Activated CD4-positive, CD25-positive, alpha-beta regulatory T cell (primary cell): Measurements from ENCODE around the gene CACNG6.

Experiments
- DNase-seq, 4 experiments: peaks; one replicate each; lab custom pipeline; 2025; lab: John Stamatoyannopoulos, UW

The CACNG6 gene

DNA sequence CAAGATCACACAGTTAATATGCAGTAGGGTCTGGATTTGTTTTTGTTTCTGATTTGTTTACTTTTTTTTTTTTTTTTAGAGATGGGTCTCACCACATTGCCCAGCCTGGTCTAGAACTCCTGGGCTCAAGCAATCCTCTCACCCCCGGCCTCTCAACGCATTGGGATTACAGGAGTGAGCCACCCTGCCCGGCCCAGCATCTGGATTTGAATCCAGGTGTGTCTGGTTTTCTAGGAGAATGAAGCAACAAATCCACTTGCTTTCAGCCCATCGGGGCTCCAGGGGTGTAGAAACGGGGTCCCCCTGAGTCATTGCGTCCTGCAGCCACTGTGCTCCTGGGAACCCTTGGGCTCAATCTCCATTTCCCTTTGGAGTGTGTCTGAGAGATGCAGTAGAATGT lies 22.1 kb upstream of the CACNG6 start:
- DNase-seq = no peak

GRCh38 chr19:53971673-53972072 lies 19.8 kb upstream of the CACNG6 start:
- DNase-seq = no peak

DNA sequence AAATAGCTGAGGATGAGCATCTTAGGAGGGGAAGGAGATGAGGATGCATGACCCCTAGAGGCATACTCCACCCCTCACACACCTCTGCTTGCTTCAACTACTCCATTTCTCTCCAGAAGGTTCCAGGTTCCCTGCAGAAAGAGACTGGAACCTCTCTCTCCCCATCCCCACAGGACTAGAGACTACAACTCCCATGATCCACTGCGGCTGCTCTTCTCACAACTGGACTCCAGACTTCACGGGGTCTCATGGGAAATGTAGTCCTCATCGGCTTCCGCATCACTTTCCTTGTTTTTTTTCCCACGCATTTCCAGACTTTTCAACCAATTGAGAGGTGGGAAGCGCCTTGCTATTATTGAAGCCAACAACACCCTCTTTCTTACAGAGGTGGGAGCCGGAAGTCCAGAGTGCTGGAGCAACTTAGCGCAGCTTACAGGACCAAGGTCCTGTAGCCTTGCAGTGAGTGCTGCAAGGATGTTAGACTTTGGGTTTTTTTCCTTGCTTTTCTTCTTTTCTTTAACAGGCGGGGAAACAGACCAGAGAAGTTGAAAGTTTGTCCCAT lies 13.9 kb upstream of the CACNG6 start:
- DNase-seq = peak; percentile 4 to 33 (median 21)

GRCh38 chr19:53977991-53978731 lies 13.3 kb upstream of the CACNG6 start:
- DNase-seq = no peak

DNA sequence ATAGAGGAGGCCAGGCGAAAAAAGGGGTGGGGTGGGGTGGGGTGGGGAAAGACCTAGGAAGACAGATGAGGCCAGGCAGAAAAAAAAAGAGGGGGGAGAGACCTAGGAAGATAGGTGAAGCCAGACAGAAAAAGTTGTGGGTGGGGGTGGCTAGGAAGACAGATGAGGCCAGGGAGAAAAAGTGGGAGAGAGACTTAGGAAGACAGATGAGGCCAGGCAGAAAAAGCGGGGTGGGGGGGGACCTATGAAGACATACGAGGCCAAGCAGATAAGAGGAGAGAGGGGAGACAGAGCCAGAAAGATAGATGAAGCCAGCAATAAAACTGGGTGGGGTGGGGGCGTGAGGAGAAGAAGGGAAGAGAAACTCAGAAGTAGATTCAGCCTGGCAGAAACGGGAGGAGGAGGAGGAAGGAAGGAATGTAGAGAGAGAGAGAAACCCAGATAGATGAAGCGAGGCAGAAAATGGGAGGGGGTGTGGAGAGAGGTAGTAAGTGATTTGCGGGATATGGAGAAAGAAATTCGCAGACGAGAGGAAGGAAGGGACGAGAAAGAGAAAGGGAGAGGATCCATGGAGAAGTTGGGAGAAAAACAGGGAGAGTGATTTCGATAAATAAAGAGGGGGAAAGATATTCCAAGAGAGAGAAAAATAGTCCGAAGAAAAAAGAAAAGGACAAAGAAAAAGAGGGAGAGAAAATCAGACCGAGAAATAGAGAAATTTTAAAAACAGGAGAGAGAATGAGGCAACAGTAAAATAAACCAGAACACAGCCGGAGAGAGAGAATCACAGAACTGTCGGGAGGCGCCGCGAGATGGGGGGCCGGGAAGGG lies 12.2 kb upstream of the CACNG6 start:
- no peak for DNase-seq

GRCh38 chr19:53980539-53981375 lies 10.7 kb upstream of the CACNG6 start:
- no peak for DNase-seq

- no peak for DNase-seq
Measured at GRCh38 chr19:53981376-53981951, 10.0 kb upstream of the CACNG6 start.

- no peak for DNase-seq
Measured at GRCh38 chr19:53982001-53982451, 9.4 kb upstream of the CACNG6 start.

GRCh38 chr19:53982611-53983010 lies 8.8 kb upstream of the CACNG6 start:
- no peak for DNase-seq

GRCh38 chr19:53983457-53984289 lies 7.8 kb upstream of the CACNG6 start:
- DNase-seq = no peak

DNA sequence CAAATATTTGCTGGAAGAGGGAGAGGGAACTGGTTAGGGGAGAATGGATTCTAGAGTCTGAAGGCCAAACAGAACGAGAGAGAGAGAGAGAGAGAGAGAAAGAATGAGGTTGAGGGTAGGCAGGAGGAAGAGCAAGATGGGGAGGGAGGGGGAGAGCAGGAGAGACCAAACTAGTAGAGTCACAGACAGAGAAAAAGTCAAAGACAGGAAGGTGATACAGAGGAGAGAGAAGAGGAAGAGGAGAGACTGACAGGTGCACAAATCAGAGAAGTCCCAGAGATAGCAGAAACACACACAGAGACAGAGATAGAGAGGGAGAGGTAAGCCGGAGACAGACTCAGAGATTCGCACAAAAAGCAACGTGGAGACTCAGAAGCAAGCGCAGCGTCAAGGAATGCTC lies 5.6 kb upstream of the CACNG6 start:
- no peak for DNase-seq

GRCh38 chr19:53988981-53989380 lies 2.5 kb upstream of the CACNG6 start:
- DNase-seq = no peak

GRCh38 chr19:53989600-53990533 lies 1.6 kb upstream of the CACNG6 start:
- no peak for DNase-seq

DNA sequence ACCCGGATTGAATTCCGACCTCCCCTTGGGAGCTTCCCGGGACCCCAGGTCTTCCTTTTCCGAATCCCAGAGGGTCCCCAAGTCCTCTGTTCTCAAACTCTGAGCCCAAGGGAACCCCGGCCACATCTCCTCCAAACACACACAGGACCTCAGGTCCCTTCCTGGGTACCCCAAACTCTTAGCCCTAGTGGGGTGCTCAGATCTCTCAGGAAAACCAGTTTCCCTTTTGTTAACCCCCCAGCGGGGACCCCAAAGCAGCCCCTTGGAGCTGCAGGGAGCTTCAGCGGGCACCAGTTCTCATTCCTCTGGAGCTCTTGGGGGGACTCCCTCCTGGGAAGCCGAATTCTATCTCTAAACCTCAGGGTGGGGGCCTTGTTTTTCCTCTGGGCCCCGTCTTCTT lies 774 bp downstream of the CACNG6 start:
- no peak for DNase-seq

DNA sequence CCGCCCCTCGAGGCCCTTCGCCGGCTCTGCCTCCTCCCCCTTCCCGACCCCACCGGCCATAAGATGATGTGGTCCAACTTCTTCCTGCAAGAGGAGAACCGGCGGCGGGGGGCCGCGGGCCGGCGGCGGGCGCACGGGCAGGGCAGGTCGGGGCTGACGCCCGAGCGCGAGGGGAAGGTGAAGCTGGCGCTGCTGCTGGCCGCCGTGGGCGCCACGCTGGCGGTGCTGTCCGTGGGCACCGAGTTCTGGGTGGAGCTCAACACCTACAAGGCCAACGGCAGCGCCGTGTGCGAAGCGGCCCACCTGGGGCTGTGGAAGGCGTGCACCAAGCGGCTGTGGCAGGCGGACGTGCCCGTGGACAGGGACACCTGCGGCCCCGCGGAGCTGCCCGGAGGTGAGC lies 1.4 kb downstream of the CACNG6 start:
- no peak for DNase-seq

DNA sequence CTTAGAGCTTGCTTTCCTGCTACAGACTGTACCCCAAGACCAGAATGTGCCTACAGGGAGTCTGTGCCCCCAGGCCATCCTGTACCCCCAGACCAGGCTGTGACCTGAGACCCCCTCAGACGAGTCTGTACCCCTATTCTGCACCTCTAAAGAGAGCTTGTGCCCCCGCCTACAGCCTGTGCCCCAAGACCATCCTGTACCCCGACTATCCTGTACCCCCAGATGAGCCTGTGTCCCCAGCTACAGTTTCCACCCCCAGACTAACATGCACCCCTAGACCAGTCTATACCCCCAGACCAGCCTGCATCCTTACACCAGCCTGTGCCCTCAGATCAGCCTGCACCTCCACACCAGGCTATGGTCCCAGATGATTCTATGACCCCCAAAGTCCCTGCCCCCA lies 2.0 kb downstream of the CACNG6 start:
- DNase-seq = no peak

DNA sequence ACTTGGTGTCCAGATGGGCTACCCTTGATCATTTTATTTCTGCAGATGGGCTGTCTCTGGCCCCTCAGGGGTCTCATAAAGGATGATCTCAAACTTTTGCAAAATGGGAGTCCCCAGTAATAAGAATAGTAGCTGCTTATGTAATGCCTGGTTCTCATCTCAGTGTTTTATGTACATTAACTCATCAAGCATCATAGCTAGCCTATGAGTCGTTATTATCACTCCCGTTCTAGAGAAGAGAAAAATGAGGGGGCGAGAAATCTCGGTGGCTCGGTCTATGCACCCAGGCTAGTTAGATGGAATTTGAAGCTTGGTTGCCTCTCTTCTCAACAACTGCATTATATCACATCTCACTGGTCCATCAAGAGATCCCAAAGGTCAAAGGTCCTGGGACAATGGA lies 3.4 kb downstream of the CACNG6 start:
- no peak for DNase-seq

- DNase-seq = no peak
Measured at GRCh38 chr19:53998223-53998622, 6.8 kb downstream of the CACNG6 start.

GRCh38 chr19:53999694-54000093 lies 8.3 kb downstream of the CACNG6 start:
- DNase-seq = no peak

GRCh38 chr19:54001496-54001895 lies 10.1 kb downstream of the CACNG6 start:
- no peak for DNase-seq
